Measurements from ENCODE around the gene C17orf50.
"Not testable (repeated sequence)": the region's sequence is repeated elsewhere in the genome, so short reads cannot be mapped to it uniquely, and the experiment has no call there.

The C17orf50 gene

DNA sequence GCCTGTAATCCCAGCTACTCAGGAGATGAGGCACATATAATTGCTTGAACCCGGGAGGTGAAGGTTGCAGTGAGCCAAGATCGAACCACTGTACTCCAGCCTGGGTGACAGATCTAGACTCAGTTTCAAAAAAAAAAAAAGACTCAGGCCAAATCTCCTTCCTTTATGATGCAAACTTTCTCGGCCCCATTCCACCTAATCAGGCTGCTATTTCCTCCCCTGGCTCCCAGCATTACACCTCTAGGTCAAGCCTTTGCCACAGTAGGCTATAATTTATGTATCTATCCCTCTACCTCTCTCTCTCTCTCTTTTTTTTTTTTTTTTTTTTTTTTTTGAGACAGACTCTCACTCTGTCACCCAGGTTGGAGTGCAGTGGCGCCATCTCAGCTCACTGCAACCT is 9.1 kb upstream of the C17orf50 start:
- not testable (repeated sequence) for H3K36me3 ChIP-seq (ENCODE audit: control insufficient read depth, insufficient read depth, low read length); H3K27ac ChIP-seq (ENCODE audit: insufficient read depth, low read depth, low read length, poor library complexity, severe bottlenecking); H3K9me3 ChIP-seq (ENCODE audit: control insufficient read depth, low read length); H3K4me1 ChIP-seq (ENCODE audit: control insufficient read depth, insufficient read depth, low read length); H3K4me3 ChIP-seq (ENCODE audit: insufficient read depth, low read depth, low read length)
- H3K27me3 ChIP-seq (ENCODE audit: control insufficient read depth, insufficient read depth, low read length, poor library complexity, severe bottlenecking): peaks cover 12% of the 10 kb centered on the region
- 85 to 89% methylated on average over 4 of the region's 4 CpGs for WGBS, 2 experiments

DNA sequence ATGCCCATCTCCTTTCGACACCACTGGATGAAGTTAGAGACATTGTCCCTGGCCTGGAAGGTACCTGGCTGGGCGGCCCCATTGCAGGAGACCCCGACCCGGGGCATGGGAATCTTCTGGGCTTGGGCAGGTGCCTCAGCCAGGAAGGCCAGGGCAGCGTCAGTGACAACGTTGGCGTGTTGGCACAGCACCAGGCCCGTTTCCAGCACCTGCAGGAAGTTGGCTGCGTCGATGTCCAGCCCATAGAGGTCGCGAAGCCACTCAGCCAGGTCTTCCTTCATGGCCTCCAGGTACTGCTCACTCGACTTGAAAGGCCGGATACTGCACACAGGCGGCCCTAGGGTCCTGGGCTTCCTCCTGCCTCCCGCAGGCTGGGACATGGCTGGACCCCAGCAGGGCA is 8.2 kb upstream of the C17orf50 start:
- H3K27ac ChIP-seq (ENCODE audit: insufficient read depth, low read depth, low read length, poor library complexity, severe bottlenecking): no peak overlapping the region
- 92 to 93% methylated on average over 16 of the region's 16 CpGs for WGBS, 2 experiments
- no peaks in the 10 kb centered on the region for H3K36me3 ChIP-seq (ENCODE audit: control insufficient read depth, insufficient read depth, low read length)
- H3K4me1 ChIP-seq (ENCODE audit: control insufficient read depth, insufficient read depth, low read length): peaks cover 7% of the 10 kb centered on the region
- H3K9me3 ChIP-seq (ENCODE audit: control insufficient read depth, low read length): no peaks in the 10 kb centered on the region
- no peak overlapping the region for H3K4me3 ChIP-seq (ENCODE audit: insufficient read depth, low read depth, low read length)
- peaks cover 12% of the 10 kb centered on the region for H3K27me3 ChIP-seq (ENCODE audit: control insufficient read depth, insufficient read depth, low read length, poor library complexity, severe bottlenecking)

DNA sequence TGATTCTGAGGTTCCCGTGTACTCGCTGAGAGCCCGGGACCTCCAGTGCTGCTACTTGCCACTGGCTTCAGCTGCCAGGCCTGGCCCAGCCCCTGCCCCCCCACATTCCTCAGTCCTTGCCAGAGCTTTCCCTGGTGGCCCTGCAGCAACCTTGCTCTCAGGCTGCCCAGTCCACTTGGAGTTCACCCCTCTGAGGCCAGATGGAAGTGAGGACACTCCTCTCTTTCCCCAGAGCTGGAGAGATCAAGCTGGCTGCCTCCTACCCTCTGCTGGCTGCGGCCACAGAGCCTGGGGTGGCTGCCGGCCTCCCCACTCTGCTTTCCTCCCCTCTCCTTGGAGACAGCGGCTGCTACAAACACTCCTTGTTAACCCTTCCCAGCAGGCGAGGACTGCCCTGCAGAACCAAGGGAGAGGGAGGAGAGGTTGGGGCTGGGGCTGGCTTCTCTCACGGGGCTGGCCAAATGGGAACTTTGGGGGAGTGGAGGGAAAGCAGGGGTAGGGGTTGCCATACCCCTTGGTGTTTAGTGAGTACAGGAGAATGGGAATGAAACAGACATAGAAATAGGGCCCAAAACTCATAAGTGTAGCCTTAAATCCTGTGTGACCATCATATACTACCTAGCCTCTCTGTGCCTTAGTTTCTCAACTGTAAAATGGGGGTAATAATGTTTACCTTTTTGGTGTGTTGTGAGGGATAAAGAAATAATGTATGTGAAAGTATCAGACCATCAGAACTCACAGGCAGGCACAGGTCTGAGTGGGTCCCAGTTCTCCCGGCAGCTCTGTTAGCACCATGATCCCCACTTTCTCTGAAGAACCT is 7.5 kb upstream of the C17orf50 start, which contains the start of gene GAS2L2:
Gene GAS2L2 (minus strand): TSS at position 295 of the 820 bp plus-strand sequence. CDS start 389 bp downstream, outside the sequence.
- Histone ChIP-seq H3K27ac (ENCODE audit: insufficient read depth, low read depth, low read length, poor library complexity, severe bottlenecking) (peak within 1 kb of the TSS; percentile 8), H3K4me3 (ENCODE audit: insufficient read depth, low read depth, low read length) (no peak within 1 kb of the TSS), H3K36me3 (ENCODE audit: control insufficient read depth, insufficient read depth, low read length) (no peaks in the 10 kb centered on the region), H3K9me3 (ENCODE audit: control insufficient read depth, low read length) (no peaks in the 10 kb centered on the region), H3K4me1 (ENCODE audit: control insufficient read depth, insufficient read depth, low read length) (peaks cover 7% of the 10 kb centered on the region), H3K27me3 (ENCODE audit: control insufficient read depth, insufficient read depth, low read length, poor library complexity, severe bottlenecking) (peaks cover 12% of the 10 kb centered on the region)
- WGBS, 2 experiments: 50 to 53% methylated on average over 8 to 9 of the region's 9 CpGs

DNA sequence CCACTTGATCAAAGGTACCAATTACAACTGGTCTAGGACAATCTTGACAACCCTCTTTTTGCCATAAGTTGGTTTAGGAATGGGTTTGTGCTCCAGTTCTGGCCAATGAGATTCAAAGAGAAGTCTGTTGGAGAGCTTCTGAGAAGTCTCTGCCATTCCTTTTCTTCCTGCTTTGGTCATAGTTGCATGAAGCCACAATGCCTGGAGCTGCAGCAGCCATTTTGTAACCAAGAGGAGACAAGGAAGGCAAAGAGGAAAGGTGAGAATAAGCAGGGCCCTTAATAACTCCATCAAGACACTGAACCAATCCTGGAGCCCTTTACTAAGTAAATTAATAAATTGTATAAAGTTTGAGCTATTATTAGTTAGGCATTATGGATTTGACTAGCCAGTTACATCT is 3.4 kb upstream of the C17orf50 start:
- Histone ChIP-seq H3K36me3 (ENCODE audit: control insufficient read depth, insufficient read depth, low read length) (no peaks in the 10 kb centered on the region), H3K4me3 (ENCODE audit: insufficient read depth, low read depth, low read length) (no peak overlapping the region), H3K27ac (ENCODE audit: insufficient read depth, low read depth, low read length, poor library complexity, severe bottlenecking) (no peak overlapping the region), H3K9me3 (ENCODE audit: control insufficient read depth, low read length) (no peaks in the 10 kb centered on the region), H3K27me3 (ENCODE audit: control insufficient read depth, insufficient read depth, low read length, poor library complexity, severe bottlenecking) (no peaks in the 10 kb centered on the region), H3K4me1 (ENCODE audit: control insufficient read depth, insufficient read depth, low read length) (peaks cover 7% of the 10 kb centered on the region)

DNA sequence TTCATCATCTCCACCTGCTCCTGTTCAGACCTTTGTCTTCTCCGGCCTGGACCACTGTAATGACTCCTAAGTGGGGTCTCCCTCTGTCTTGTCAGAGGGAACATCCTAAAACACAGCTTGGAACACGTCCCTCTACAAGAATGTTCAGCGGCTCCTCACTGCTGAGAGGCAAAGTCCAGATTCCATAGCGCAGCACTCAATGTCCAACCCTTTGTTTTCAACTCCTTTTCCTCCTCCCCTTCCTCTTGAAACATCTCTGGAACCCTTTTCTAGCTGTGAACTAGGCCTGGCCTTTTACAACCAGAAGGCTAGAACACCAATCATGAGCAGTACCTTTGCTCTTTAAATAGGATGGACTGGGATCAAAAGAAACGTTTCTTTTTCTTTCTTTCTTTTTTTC is 914 bp downstream of the C17orf50 start:
- Histone ChIP-seq H3K4me1 (ENCODE audit: control insufficient read depth, insufficient read depth, low read length) (peaks cover 18% of the 10 kb centered on the region), H3K4me3 (ENCODE audit: insufficient read depth, low read depth, low read length) (no peak overlapping the region), H3K27ac (ENCODE audit: insufficient read depth, low read depth, low read length, poor library complexity, severe bottlenecking) (no peak overlapping the region), H3K36me3 (ENCODE audit: control insufficient read depth, insufficient read depth, low read length) (no peaks in the 10 kb centered on the region), H3K9me3 (ENCODE audit: control insufficient read depth, low read length) (no peaks in the 10 kb centered on the region), H3K27me3 (ENCODE audit: control insufficient read depth, insufficient read depth, low read length, poor library complexity, severe bottlenecking) (no peaks in the 10 kb centered on the region)
- 93% methylated on average over 5 of the region's 5 CpGs for WGBS, 2 experiments

DNA sequence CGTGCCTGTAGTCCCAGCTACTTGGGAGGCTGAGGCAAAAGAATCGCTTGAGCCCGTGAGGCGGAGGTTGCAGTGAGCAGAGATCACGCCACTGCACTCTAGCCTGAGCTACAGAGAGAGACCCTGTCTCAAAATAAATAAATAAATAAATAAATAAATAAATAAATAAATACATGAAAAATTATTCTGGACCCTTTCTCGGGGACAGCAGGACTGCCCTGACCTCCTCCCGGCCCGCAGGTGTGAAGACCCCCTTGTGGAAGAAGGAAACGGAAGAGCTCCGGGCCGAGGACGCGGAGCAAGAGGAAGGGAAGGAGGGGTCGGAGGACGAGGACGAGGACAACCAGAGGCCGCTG is 3.1 kb downstream of the C17orf50 start:
- Histone ChIP-seq H3K27ac (ENCODE audit: insufficient read depth, low read depth, low read length, poor library complexity, severe bottlenecking) (no peak overlapping the region), H3K4me3 (ENCODE audit: insufficient read depth, low read depth, low read length) (no peak overlapping the region), H3K4me1 (ENCODE audit: control insufficient read depth, insufficient read depth, low read length) (peaks cover 21% of the 10 kb centered on the region), H3K9me3 (ENCODE audit: control insufficient read depth, low read length) (no peaks in the 10 kb centered on the region), H3K27me3 (ENCODE audit: control insufficient read depth, insufficient read depth, low read length, poor library complexity, severe bottlenecking) (no peaks in the 10 kb centered on the region), H3K36me3 (ENCODE audit: control insufficient read depth, insufficient read depth, low read length) (no peaks in the 10 kb centered on the region)
- 39 to 40% methylated on average over 17 of the region's 17 CpGs for WGBS, 2 experiments

DNA sequence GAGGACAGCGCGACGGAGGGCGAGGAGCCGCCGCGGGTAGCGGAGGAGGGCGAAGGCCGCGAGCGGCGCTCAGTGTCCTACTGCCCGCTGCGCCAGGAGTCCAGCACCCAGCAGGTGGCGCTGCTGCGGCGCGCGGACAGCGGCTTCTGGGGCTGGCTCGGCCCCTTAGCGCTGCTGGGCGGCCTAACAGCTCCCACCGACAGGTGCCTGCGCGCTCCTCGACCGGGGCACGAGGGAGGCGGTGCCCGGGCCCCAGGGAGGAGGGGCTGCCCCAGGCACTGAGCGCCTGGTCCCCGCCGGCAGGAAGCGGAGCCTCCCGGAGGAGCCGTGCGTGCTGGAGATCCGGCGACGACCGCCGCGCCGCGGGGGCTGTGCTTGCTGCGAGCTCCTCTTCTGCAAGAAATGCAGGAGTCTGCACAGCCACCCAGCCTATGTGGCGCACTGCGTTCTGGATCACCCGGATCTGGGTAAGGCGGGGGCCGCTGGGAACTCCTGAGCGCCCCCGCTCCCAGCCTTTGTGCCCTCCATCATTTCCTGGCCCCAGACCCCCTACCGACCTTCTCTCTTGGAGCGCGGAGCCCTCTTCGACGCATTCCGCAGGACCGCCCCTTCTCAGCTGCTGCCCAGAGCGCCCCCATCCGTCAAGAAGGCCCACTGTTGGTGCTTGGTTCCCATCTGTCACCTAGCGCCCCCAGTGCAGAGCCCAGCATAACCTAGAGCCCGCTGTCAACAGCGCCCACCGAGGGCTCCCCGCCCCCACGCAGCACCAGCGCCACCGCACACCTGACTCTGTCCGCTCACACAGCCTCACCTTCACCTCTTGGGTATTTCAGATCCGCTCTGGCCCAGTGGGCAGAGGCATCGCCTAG is 3.7 kb downstream of the C17orf50 start:
- Histone ChIP-seq H3K27me3 (ENCODE audit: control insufficient read depth, insufficient read depth, low read length, poor library complexity, severe bottlenecking) (no peaks in the 10 kb centered on the region), H3K4me3 (ENCODE audit: insufficient read depth, low read depth, low read length) (peak overlapping the region; percentile 34), H3K4me1 (ENCODE audit: control insufficient read depth, insufficient read depth, low read length) (peaks cover 21% of the 10 kb centered on the region), H3K9me3 (ENCODE audit: control insufficient read depth, low read length) (no peaks in the 10 kb centered on the region), H3K36me3 (ENCODE audit: control insufficient read depth, insufficient read depth, low read length) (no peaks in the 10 kb centered on the region), H3K27ac (ENCODE audit: insufficient read depth, low read depth, low read length, poor library complexity, severe bottlenecking) (peak overlapping the region; percentile 5)
- WGBS, 2 experiments: 8% methylated on average over 75 of the region's 75 CpGs

DNA sequence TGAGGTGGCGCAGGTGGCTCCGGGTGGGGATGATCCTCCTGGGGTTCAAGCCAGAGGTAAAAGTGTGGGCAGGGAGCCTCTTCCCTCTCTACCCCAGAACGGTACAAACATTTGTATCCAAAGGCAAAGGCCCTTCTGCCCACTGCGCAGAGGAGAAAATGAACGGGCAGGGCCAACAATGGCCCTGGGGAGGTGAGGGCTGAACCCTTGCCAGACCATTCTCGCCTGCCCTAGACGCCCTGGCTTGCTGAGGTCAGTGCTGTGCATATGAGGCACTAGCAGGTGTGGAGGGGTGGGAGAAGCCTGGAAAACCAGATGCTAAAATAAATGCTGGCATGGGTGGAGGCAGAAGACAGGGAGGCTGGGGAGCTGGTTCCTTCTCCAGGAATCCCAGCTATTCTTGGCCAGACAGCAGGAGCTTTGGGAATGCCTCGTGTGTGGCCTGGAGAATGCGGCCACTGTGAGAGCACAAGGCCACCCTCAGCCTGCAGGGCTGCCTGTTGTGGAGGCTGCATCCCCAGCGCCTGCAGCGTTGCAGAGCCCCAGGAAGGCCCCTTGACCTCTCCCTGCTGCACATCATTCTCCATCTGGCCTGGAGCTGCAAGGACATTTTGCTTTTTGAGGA is 4.5 kb downstream of the C17orf50 start:
- Histone ChIP-seq H3K27ac (ENCODE audit: insufficient read depth, low read depth, low read length, poor library complexity, severe bottlenecking) (peak overlapping the region; percentile 78), H3K27me3 (ENCODE audit: control insufficient read depth, insufficient read depth, low read length, poor library complexity, severe bottlenecking) (no peaks in the 10 kb centered on the region), H3K9me3 (ENCODE audit: control insufficient read depth, low read length) (no peaks in the 10 kb centered on the region), H3K36me3 (ENCODE audit: control insufficient read depth, insufficient read depth, low read length) (no peaks in the 10 kb centered on the region), H3K4me3 (ENCODE audit: insufficient read depth, low read depth, low read length) (no peak overlapping the region), H3K4me1 (ENCODE audit: control insufficient read depth, insufficient read depth, low read length) (peaks cover 21% of the 10 kb centered on the region)
- WGBS, 2 experiments: 79 to 84% methylated on average over 11 of the region's 11 CpGs

DNA sequence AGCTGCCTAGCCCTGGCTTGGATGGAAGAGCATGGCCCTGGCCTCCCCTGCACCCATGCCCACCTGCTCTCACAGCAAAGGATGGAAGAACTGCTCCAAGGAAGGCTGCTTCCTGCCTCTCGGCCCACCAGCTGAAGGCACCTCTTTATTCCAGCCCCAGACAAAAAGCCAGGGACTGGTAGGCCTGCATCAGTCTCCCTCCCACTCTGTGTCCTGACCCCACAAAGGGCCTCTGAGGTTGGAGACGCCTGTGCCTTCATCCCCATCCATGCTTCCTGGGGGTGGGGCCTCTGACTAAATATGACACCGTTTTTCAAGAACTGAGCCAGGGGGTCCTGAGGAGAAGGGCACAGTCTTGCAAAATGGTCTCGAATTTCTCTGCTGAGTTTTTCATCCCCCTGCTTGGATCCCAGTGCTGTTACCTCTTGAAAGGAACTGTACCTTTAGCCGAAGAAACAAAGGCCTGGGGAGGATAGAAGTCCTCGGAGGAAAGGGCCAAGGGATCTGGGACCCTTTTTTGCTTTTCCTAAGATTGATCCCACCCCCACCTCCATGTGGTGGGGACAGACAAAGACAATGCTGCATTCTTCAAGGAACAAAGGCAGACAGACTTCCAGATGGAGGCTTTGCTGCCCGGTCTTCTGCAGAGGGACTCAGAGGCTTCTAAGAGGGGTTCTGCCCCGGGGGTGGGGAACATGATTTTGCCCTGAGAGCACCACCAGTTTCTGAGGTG is 5.2 kb downstream of the C17orf50 start:
- no peaks in the 10 kb centered on the region for H3K36me3 ChIP-seq (ENCODE audit: control insufficient read depth, insufficient read depth, low read length)
- no peaks in the 10 kb centered on the region for H3K9me3 ChIP-seq (ENCODE audit: control insufficient read depth, low read length)
- H3K27me3 ChIP-seq (ENCODE audit: control insufficient read depth, insufficient read depth, low read length, poor library complexity, severe bottlenecking): no peaks in the 10 kb centered on the region
- peak overlapping the region; percentile 78 for H3K27ac ChIP-seq (ENCODE audit: insufficient read depth, low read depth, low read length, poor library complexity, severe bottlenecking)
- H3K4me1 ChIP-seq (ENCODE audit: control insufficient read depth, insufficient read depth, low read length): peaks cover 21% of the 10 kb centered on the region
- no peak overlapping the region for H3K4me3 ChIP-seq (ENCODE audit: insufficient read depth, low read depth, low read length)
- 45 to 48% methylated on average over 8 of the region's 8 CpGs for WGBS, 2 experiments
